PC-3 (cell line): ENCODE measurements around the gene MAZ. TPM values are rescaled to one million over a fixed set of nuclear protein-coding genes. Genes with fewer than 3 reads are reported as not detected.

ENCODE experiments used
- ATAC-seq: fragments of 200-7000 bp; cut with Tn5 transposase; 2 replicates; pipeline ENCODE4 v1.9.1; 2020; ENCODE audit warnings: mild to moderate bottlenecking, moderate library complexity
- BruUV-seq: library from RNA; stranded (reverse); fragments of 400-500 nt; replicated peaks from 2 replicates; lab custom pipeline; 2021; lab: Mats Ljungman, UMichigan
- CTCF ChIA-PET: fragments of 300-600 bp; sonication (Branson Sonifier 250); formaldehyde crosslinking; loops from one replicate; lab custom pipeline; 2022; ENCODE audit warnings: antibody characterized with exemption; lab: Charles Lee
- POLR2A ChIA-PET: fragments of 300-600 bp; sonication (Branson Sonifier 250); formaldehyde crosslinking; loops from one replicate; lab custom pipeline; 2022; ENCODE audit warnings: antibody characterized with exemption; ENCODE audit not compliant: unreplicated experiment; lab: Charles Lee
- DNase-seq: peaks from one replicate; pipeline ENCODE4 v3.0.0-alpha.2; 2015
- H2AFZ ChIP-seq: fragments of 300-600 bp; sonication (generic); 2 replicates; pipeline ENCODE4 v1.6.0; 2016; ENCODE audit warnings: antibody characterized with exemption, low read length
- H3F3A ChIP-seq: fragments of 300-600 bp; sonication (generic); one replicate; pipeline ENCODE4 v1.6.0; 2017; ENCODE audit warnings: antibody characterized with exemption, low read length, control low read depth, mild to moderate bottlenecking; ENCODE audit not compliant: unreplicated experiment
- H3K27ac ChIP-seq: fragments of 300-600 bp; sonication (generic); 2 replicates; pipeline ENCODE4 v1.5.1; 2016; ENCODE audit warnings: mild to moderate bottlenecking, low read length
- H3K27me3 ChIP-seq: fragments of 300-600 bp; sonication (generic); 2 replicates; pipeline ENCODE4 v1.6.1; 2016; ENCODE audit warnings: low read length, mixed read lengths
- H3K36me3 ChIP-seq: fragments of 300-600 bp; sonication (generic); 2 replicates; pipeline ENCODE4 v1.6.1; 2016; ENCODE audit warnings: low read depth, mixed run types, low read length, mixed read lengths
- H3K4me1 ChIP-seq: fragments of 300-600 bp; sonication (generic); 2 replicates; pipeline ENCODE4 v1.5.1; 2016; ENCODE audit warnings: low read length; ENCODE audit not compliant: insufficient read depth
- H3K4me2 ChIP-seq: fragments of 300-600 bp; sonication (generic); 2 replicates; pipeline ENCODE4 v1.6.0; 2016; ENCODE audit warnings: low read length
- H3K4me3 ChIP-seq: fragments of 300-600 bp; sonication (generic); 2 replicates; pipeline ENCODE4 v1.5.1; 2016; ENCODE audit warnings: mild to moderate bottlenecking, low read length, mixed read lengths
- H3K79me2 ChIP-seq: fragments of 300-600 bp; sonication (generic); 2 replicates; pipeline ENCODE4 v1.6.1; 2017; ENCODE audit warnings: low read length, mixed read lengths
- H3K9ac ChIP-seq: fragments of 300-600 bp; sonication (generic); 2 replicates; pipeline ENCODE4 v1.6.0; 2016; ENCODE audit warnings: mild to moderate bottlenecking, low read length
- H3K9me2 ChIP-seq: fragments of 300-600 bp; sonication (generic); replicated peaks from 2 replicates; pipeline ENCODE4 v1.6.1; 2016; ENCODE audit warnings: mixed run types, low read length, mixed read lengths
- H3K9me3 ChIP-seq: fragments of 300-600 bp; sonication (generic); 2 replicates; pipeline ENCODE4 v1.6.1; 2016; ENCODE audit warnings: low read length, mixed read lengths
- H4K20me1 ChIP-seq: fragments of 300-600 bp; sonication (generic); 2 replicates; pipeline ENCODE4 v1.6.1; 2016; ENCODE audit warnings: low read length, mixed read lengths
- CTCF ChIP-seq: fragments of 300-600 bp; sonication (generic); conservative IDR thresholded peaks from 2 replicates; pipeline ENCODE4 v1.5.1; 2017; ENCODE audit warnings: antibody characterized with exemption, low read depth, mild to moderate bottlenecking, low read length
- EZH2 ChIP-seq: fragments of 300-600 bp; sonication (generic); IDR thresholded peaks from one replicate; pipeline ENCODE4 v1.6.1; 2017; ENCODE audit warnings: antibody characterized with exemption, mild to moderate bottlenecking, low read length; ENCODE audit not compliant: unreplicated experiment
- EZH2phosphoT487 ChIP-seq: fragments of 300-600 bp; sonication (generic); IDR thresholded peaks from 2 replicates; pipeline ENCODE4 v1.6.1; 2018; ENCODE audit warnings: mild to moderate bottlenecking, antibody characterized with exemption, low read length, borderline replicate concordance
- intact Hi-C: fragments of 100-400 bp; cut with micrococcal nuclease; formaldehyde crosslinking; loops from 2 replicates; pipeline ENCODE4 v1.9.0; 2023
- total RNA-seq: library from RNA; depleted of rRNA; stranded (reverse); fragments of >200 nt; gene quantifications from 2 replicates; pipeline ENCODE4 v1.2.3, GENCODE V29; 2014

The MAZ gene
- total RNA-seq, 1 experiment from 2014 or later: 279 TPM

DNA sequence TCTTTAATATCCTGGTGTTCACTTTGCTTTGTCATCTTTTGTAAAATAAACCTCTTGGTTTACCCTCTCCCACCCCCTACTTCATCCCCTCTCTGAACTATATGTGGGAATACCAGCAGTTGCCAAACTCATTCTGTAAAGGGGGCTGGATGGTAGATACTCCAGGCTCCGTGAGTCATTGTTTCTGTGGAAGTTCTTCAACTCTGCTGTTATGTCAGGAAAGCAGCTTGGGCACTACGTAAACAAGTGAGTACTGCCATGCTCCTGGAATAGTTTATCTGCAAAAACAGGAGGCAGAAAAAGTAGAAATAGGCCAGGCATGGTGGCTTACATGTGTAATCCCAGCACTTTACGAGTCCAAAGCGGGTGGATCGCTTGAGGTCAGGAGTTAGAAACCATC is 31.5 kb downstream of the MAZ start:
- H3K9me2 ChIP-seq: no peaks in the 10 kb centered on the region
- no peak for ATAC-seq
- H3K36me3 ChIP-seq: no peaks in the 10 kb centered on the region
- H3K27ac ChIP-seq: no peak overlapping the region
- H3K27me3 ChIP-seq: no peaks in the 10 kb centered on the region
- ChIA-PET POLR2A (no interaction called here), CTCF (interaction anchor here (0.6 kb wide), 1 partner anchor 21 kb away, joined by 3 read pairs; no protein-coding TSS in a partner anchor)
- no peak overlapping the region for H2AFZ ChIP-seq
- no TSS peak for BruUV-seq
- no peaks in the 10 kb centered on the region for H3F3A ChIP-seq
- no peaks in the 10 kb centered on the region for H4K20me1 ChIP-seq
- H3K4me3 ChIP-seq: no peak overlapping the region
- intact Hi-C loops: no loop called here
- no peak overlapping the region for H3K4me2 ChIP-seq
- H3K9ac ChIP-seq: no peak overlapping the region
- no peaks in the 10 kb centered on the region for H3K79me2 ChIP-seq
- no peaks in the 10 kb centered on the region for H3K9me3 ChIP-seq
- DNase-seq: no peak
- no peaks in the 10 kb centered on the region for H3K4me1 ChIP-seq
- TF ChIP-seq EZH2phosphoT487: no peak
- TF ChIP-seq CTCF: no peak
- TF ChIP-seq EZH2: no peak

- H3K27me3 ChIP-seq: no peaks in the 10 kb centered on the region
- no peak overlapping the region for H3K9ac ChIP-seq
- H3K4me3 ChIP-seq: no peak overlapping the region
- intact Hi-C loops: no loop called here
- no peaks in the 10 kb centered on the region for H3K9me2 ChIP-seq
- ChIA-PET CTCF (interaction anchor here (0.7 kb wide), 1 partner anchor 31 kb away, joined by 6 read pairs; no protein-coding TSS in a partner anchor), POLR2A (no interaction called here)
- no peaks in the 10 kb centered on the region for H3K36me3 ChIP-seq
- no TSS peak for BruUV-seq
- H3K9me3 ChIP-seq: no peaks in the 10 kb centered on the region
- no peaks in the 10 kb centered on the region for H3K4me1 ChIP-seq
- no peak overlapping the region for H3K27ac ChIP-seq
- H3F3A ChIP-seq: no peaks in the 10 kb centered on the region
- H4K20me1 ChIP-seq: no peaks in the 10 kb centered on the region
- ATAC-seq: no peak
- DNase-seq: no peak
- TF ChIP-seq EZH2 (no peak), EZH2phosphoT487 (no peak), CTCF (no peak)
- H3K79me2 ChIP-seq: no peaks in the 10 kb centered on the region
- H2AFZ ChIP-seq: no peak overlapping the region
- H3K4me2 ChIP-seq: no peak overlapping the region
Measured at GRCh38 chr16:29839822-29840221, 33.5 kb downstream of the MAZ start.

GRCh38 chr16:29840240-29840639 is 33.9 kb downstream of the MAZ start:
- no TSS peak for BruUV-seq
- Histone ChIP-seq H3K27me3 (no peaks in the 10 kb centered on the region), H3K4me3 (no peak overlapping the region), H3K79me2 (no peaks in the 10 kb centered on the region), H3F3A (no peaks in the 10 kb centered on the region), H3K4me2 (no peak overlapping the region), H3K27ac (no peak overlapping the region), H3K4me1 (no peaks in the 10 kb centered on the region), H3K36me3 (no peaks in the 10 kb centered on the region), H4K20me1 (no peaks in the 10 kb centered on the region), H3K9ac (no peak overlapping the region), H2AFZ (no peak overlapping the region), H3K9me2 (no peaks in the 10 kb centered on the region), H3K9me3 (no peaks in the 10 kb centered on the region)
- intact Hi-C loops: no loop called here
- ATAC-seq (no peak), DNase-seq (no peak)
- POLR2A ChIA-PET: no interaction called here
- no peak for TF ChIP-seq EZH2phosphoT487
- TF ChIP-seq CTCF: no peak
- TF ChIP-seq EZH2: no peak
- CTCF ChIA-PET: no interaction called here
